Coronary artery (tissue), 2 donors: ENCODE data around the gene APOBEC3H.

Experiments used
- DNase-seq: peaks from one replicate; pipeline ENCODE4 v3.0.0-alpha.2; 2017; ENCODE audit warnings: low spot score
- H3K27ac ChIP-seq, 2 donors: fragments of 200-600 bp; sonication (generic); one replicate each; pipeline ENCODE4 v1.5.1; 2016 to 2019
- H3K4me3 ChIP-seq: fragments of 200-600 bp; sonication (generic); 2 replicates; pipeline ENCODE4 v1.5.1; 2016; ENCODE audit warnings: mild to moderate bottlenecking, moderate library complexity
- CTCF ChIP-seq: fragments of 200-600 bp; sonication (generic); IDR thresholded peaks from one replicate; pipeline ENCODE4 v1.5.1; 2019; ENCODE audit warnings: antibody characterized with exemption

The APOBEC3H gene

GRCh38 chr22:39081016-39081415 lies 16.0 kb upstream of the APOBEC3H start:
- no peak overlapping the region for H3K27ac ChIP-seq
- DNase-seq = no peak
- TF ChIP-seq CTCF = no peak
- no peak overlapping the region for H3K4me3 ChIP-seq

- no peak overlapping the region for H3K27ac ChIP-seq
- no peak for TF ChIP-seq CTCF
- DNase-seq = no peak
- H3K4me3 ChIP-seq = no peak overlapping the region
Measured at GRCh38 chr22:39081598-39081997, 15.4 kb upstream of the APOBEC3H start.

GRCh38 chr22:39083212-39084165 lies 13.6 kb upstream of the APOBEC3H start:
- Histone ChIP-seq H3K4me3 (no peak overlapping the region), H3K27ac (no peak overlapping the region)
- no peak for TF ChIP-seq CTCF
- DNase-seq = no peak

GRCh38 chr22:39084666-39085065 lies 12.4 kb upstream of the APOBEC3H start:
- no peak overlapping the region for H3K27ac ChIP-seq
- DNase-seq = no peak
- H3K4me3 ChIP-seq = no peak overlapping the region
- TF ChIP-seq CTCF = no peak

GRCh38 chr22:39087098-39087497 lies 9.9 kb upstream of the APOBEC3H start:
- TF ChIP-seq CTCF = no peak
- Histone ChIP-seq H3K4me3 (no peak overlapping the region), H3K27ac (no peak overlapping the region)
- no peak for DNase-seq

- TF ChIP-seq CTCF = no peak
- no peak overlapping the region for H3K27ac ChIP-seq
- DNase-seq = no peak
- H3K4me3 ChIP-seq = no peak overlapping the region
Measured at GRCh38 chr22:39087881-39088684, 9.0 kb upstream of the APOBEC3H start.
